K562 (cell line): ENCODE measurements around the gene TDRD5. TPM values are rescaled to one million over a fixed set of nuclear protein-coding genes. Genes with fewer than 3 reads are reported as not detected.

ENCODE experiments used
- ATAC-seq: fragments of 200-7000 bp; cut with Tn5 transposase; 3 replicates; pipeline ENCODE4 v1.9.1; 2020; ENCODE audit warnings: moderate library complexity
- BruUV-seq: library from RNA; stranded (reverse); fragments of 400-500 nt; replicated peaks from 2 replicates; lab custom pipeline; 2021; lab: Mats Ljungman, UMichigan
- CTCF ChIA-PET: fragments of 300-600 bp; formaldehyde crosslinking; extraction: SDS; loops from one replicate; lab custom pipeline; 2021; ENCODE audit warnings: low intra/inter-chr PET ratio; lab: Yijun Ruan, JAX
- POLR2A ChIA-PET: fragments of 300-600, 350-650 bp; sonication (Branson Sonifier 250); formaldehyde crosslinking; extraction: SDS; loops from one replicate; lab custom pipeline; 2021; ENCODE audit warnings: antibody characterized with exemption, inconsistent platforms; lab: Yijun Ruan, JAX
- DNase-seq, 4 experiments: peaks; one replicate each; pipeline versions ENCODE4 v3.0.0 to v3.0.0-alpha.2; 2011 to 2018; ENCODE audit warnings: low spot score in 3 of 4, mixed read lengths in 3 of 4; ENCODE audit errors: extremely low read depth in 1 of 4
- FAIRE-seq: peaks from 2 replicates; lab custom pipeline; 2011; peaks lifted over from hg19 to GRCh38; lab: Jason Lieb, UNC
- H2AFZ ChIP-seq: 2 replicates; pipeline ENCODE4 v1.6.0; 2011; ENCODE audit warnings: low read depth, low read length, control low read depth, inconsistent platforms
- H3K27ac ChIP-seq: fragments of 200-600 bp; 3 replicates; pipeline ENCODE4 v1.8.0; 2011; ENCODE audit warnings: low read depth, mild to moderate bottlenecking, control low read depth, inconsistent platforms, low read length, moderate library complexity, mixed read lengths; ENCODE audit errors: extremely low read depth
- H3K27me3 ChIP-seq, 2 experiments: fragments of 300-600 bp in 1 of 2; 2 replicates in 1 of 2; 3 replicates in 1 of 2; pipeline versions ENCODE4 v1.6.0 to v1.8.0; 2011; ENCODE audit warnings: inconsistent platforms in 2 of 2, low read length in 2 of 2, mild to moderate bottlenecking in 1 of 2, mixed read lengths in 1 of 2, moderate library complexity in 1 of 2; ENCODE audit not compliant: control insufficient read depth in 2 of 2, insufficient read depth in 2 of 2
- H3K36me3 ChIP-seq: fragments of 300-600 bp; 3 replicates; pipeline ENCODE4 v1.8.0; 2011; ENCODE audit warnings: mild to moderate bottlenecking, low read length, inconsistent platforms; ENCODE audit not compliant: control insufficient read depth, insufficient read depth
- H3K4me1 ChIP-seq, 2 experiments: fragments of 200-600 bp in 1 of 2; replicated peaks in 1 of 2; 2 replicates in 1 of 2; 3 replicates in 1 of 2; pipeline versions ENCODE4 v1.5.1 to v1.8.0; 2011; ENCODE audit warnings: inconsistent platforms in 2 of 2, low read length in 2 of 2, mild to moderate bottlenecking in 1 of 2, mixed read lengths in 1 of 2, moderate library complexity in 1 of 2; ENCODE audit not compliant: control insufficient read depth in 2 of 2, insufficient read depth in 2 of 2
- H3K4me2 ChIP-seq: 2 replicates; pipeline ENCODE4 v1.6.1; 2011; ENCODE audit warnings: low read length, control low read depth, inconsistent platforms, mixed read lengths; ENCODE audit not compliant: insufficient read depth
- H3K4me3 ChIP-seq: fragments of 200-600 bp; sonication (generic), shearing (Covaris generic); 2 replicates; pipeline ENCODE4 v1.5.1; 2016; ENCODE audit warnings: control low read depth, inconsistent platforms
- H3K79me2 ChIP-seq: fragments of 200-600 bp; 3 replicates; pipeline ENCODE4 v1.8.0; 2011; ENCODE audit warnings: low read length, inconsistent platforms; ENCODE audit not compliant: control insufficient read depth, insufficient read depth
- H3K9ac ChIP-seq, 2 experiments: 2 replicates each; pipeline versions ENCODE4 v1.6.0 to v1.6.1; 2011; ENCODE audit warnings: low read depth in 2 of 2, low read length in 2 of 2, control low read depth in 1 of 2, inconsistent platforms in 1 of 2, mild to moderate bottlenecking in 1 of 2, mixed read lengths in 1 of 2; ENCODE audit not compliant: insufficient read depth in 1 of 2
- H3K9me1 ChIP-seq: one replicate; pipeline ENCODE4 v1.6.0; 2011; ENCODE audit warnings: inconsistent platforms, mild to moderate bottlenecking, low read length, moderate library complexity; ENCODE audit not compliant: control insufficient read depth, insufficient read depth
- H3K9me3 ChIP-seq: replicated peaks from 2 replicates; pipeline ENCODE4 v1.5.1; 2011; ENCODE audit warnings: low read depth, low read length, inconsistent platforms; ENCODE audit not compliant: control insufficient read depth, insufficient read depth
- H4K20me1 ChIP-seq: replicated peaks from 2 replicates; pipeline ENCODE4 v1.6.1; 2011; ENCODE audit warnings: low read length, inconsistent platforms, mixed read lengths; ENCODE audit not compliant: control insufficient read depth, insufficient read depth
- MAFK ChIP-seq: IDR thresholded peaks from 2 replicates; pipeline ENCODE4 v1.6.1; 2011; ENCODE audit warnings: low read length, improper control_type of control experiment
- MEF2A ChIP-seq: IDR thresholded peaks from 2 replicates; pipeline ENCODE4 v1.6.1; 2011; ENCODE audit warnings: low read depth, mild to moderate bottlenecking, low read length, moderate library complexity; ENCODE audit not compliant: control insufficient read depth
- NR2C2 ChIP-seq, 2 experiments: fragments of 200-800 bp in 1 of 2; sonication (Bioruptor generic) in 1 of 2; sonication (generic) in 1 of 2; formaldehyde crosslinking in 1 of 2; IDR thresholded peaks; 2 replicates each; pipeline versions ENCODE4 v1.6.1 to v1.8.0; 2016 to 2022; ENCODE audit warnings: mild to moderate bottlenecking in 1 of 2, missing compliant biosample characterization in 1 of 2, missing genetic modification characterization in 1 of 2, missing genetic modification reagents in 1 of 2
- WGBS: fragments of 100-300 bp; shearing (Covaris generic); methylation state at CpG from one replicate; pipeline ENCODE4 v1.1.6; 2016; ENCODE audit warnings: low coverage, mixed read lengths; ENCODE audit not compliant: insufficient coverage; ENCODE audit errors: missing lambda C conversion rate; 5-methylcytosine and 5-hydroxymethylcytosine counted together
- in situ Hi-C: fragments of 300-500 bp; cut with MboI; formaldehyde crosslinking; loops from 4 replicates; pipeline ENCODE4 v1.15.0; 2018; ENCODE audit warnings: inconsistent platforms, mixed read lengths
- intact Hi-C: fragments of 100-400 bp; cut with micrococcal nuclease; formaldehyde crosslinking; loops from 2 replicates; pipeline ENCODE4 v1.14.2; 2022
- polyA plus RNA-seq, 8 experiments: library from polyadenylated mRNA; depleted of rRNA in 4 of 8; stranded (reverse) in 5 of 8; unstranded in 3 of 8; fragments of >200 nt; fragmentation: Nextera tagmentation in 2 of 8; fragmentation: Illumina TruSeq in 1 of 8; extraction: Ambion mirVana in 2 of 8; extraction: Trizol in 1 of 8; gene quantifications; 2 replicates each; pipeline versions ENCODE4 v1.2.1 to v1.2.3, GENCODE V29; 2011 to 2014; ENCODE audit warnings: inconsistent platforms in 1 of 8, missing spikeins in 1 of 8
- total RNA-seq, 7 experiments: library from RNA; depleted of rRNA in 6 of 7; stranded (reverse); fragments of >200 nt in 6 of 7; fragmentation: Illumina TruSeq in 2 of 7; extraction: Trizol in 2 of 7; gene quantifications; 2 replicates each; pipeline versions ENCODE4 v1.2.1 to v1.2.3, GENCODE V29; 2011 to 2021; ENCODE audit warnings: low replicate concordance in 1 of 7
- TF ChIP-seq, protein P1 (sequence below): fragments of 250-450 bp; sonication (Bioruptor Pico); IDR thresholded peaks from 2 replicates; pipeline ENCODE4 v1.4.0; 2020; ENCODE audit warnings: mild to moderate bottlenecking, moderate library complexity

TDRD5 gene
- total and polyA plus RNA-seq, 9 of the 15 experiments (the other 6 are each of a cell fraction or from before 2014, with no cell fraction given), result 0.04 to 0.57 (median 0.26) TPM; not detected in 1

DNA sequence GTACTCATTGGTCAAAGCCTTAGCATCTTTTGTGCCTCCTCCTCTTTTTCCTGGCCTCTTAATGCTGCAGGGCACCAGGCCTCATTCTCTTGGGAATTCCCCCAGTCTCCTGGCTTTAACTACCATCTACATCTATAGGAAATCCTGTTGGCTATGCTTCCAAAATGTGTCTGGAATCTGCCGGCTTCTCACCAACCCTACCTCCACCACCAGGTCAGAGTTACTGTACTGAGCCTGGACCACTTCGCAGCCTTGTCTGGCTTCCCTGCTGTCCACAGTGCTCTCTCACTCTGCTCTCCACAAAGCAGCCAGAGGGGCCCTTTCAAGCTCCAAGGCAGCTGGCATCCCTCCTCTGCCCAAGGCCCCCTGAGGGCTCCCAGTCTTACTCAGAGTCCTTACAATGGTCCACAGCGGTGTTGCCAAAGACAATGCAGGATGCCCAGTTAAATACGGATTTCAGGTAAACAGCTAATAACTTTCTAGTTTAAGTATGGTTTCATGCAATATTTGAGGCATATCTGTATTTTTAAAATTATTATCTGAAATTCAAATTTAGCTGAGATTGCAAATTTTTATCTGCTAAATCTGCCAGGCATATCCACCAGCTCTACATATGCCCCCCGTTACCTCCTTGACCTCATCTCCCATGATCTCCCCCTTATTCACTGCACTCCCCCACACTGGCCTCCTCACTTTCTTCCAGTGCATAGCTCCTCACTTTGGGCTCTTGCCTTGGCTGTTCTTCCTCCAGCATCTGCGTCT, 117.0 kb downstream of the TDRD5 start (continued):
- TF ChIP-seq, protein P1, sequence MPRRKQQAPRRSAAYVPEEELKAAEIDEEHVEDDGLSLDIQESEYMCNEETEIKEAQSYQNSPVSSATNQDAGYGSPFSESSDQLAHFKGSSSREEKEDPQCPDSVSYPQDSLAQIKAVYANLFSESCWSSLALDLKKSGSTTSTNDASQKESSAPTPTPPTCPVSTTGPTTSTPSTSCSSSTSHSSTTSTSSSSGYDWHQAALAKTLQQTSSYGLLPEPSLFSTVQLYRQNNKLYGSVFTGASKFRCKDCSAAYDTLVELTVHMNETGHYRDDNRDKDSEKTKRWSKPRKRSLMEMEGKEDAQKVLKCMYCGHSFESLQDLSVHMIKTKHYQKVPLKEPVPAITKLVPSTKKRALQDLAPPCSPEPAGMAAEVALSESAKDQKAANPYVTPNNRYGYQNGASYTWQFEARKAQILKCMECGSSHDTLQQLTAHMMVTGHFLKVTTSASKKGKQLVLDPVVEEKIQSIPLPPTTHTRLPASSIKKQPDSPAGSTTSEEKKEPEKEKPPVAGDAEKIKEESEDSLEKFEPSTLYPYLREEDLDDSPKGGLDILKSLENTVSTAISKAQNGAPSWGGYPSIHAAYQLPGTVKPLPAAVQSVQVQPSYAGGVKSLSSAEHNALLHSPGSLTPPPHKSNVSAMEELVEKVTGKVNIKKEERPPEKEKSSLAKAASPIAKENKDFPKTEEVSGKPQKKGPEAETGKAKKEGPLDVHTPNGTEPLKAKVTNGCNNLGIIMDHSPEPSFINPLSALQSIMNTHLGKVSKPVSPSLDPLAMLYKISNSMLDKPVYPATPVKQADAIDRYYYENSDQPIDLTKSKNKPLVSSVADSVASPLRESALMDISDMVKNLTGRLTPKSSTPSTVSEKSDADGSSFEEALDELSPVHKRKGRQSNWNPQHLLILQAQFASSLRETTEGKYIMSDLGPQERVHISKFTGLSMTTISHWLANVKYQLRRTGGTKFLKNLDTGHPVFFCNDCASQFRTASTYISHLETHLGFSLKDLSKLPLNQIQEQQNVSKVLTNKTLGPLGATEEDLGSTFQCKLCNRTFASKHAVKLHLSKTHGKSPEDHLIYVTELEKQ (CRISPR knock-in tag), result no peak
- peak; percentile 80 for TF ChIP-seq MAFK
- TF ChIP-seq NR2C2 (CRISPR knock-in tag; IDR thresholded peaks at IDR 0.05), result no peak
- TF ChIP-seq NR2C2 (tag; IDR thresholded peaks at IDR 0.05), result no peak

DNA sequence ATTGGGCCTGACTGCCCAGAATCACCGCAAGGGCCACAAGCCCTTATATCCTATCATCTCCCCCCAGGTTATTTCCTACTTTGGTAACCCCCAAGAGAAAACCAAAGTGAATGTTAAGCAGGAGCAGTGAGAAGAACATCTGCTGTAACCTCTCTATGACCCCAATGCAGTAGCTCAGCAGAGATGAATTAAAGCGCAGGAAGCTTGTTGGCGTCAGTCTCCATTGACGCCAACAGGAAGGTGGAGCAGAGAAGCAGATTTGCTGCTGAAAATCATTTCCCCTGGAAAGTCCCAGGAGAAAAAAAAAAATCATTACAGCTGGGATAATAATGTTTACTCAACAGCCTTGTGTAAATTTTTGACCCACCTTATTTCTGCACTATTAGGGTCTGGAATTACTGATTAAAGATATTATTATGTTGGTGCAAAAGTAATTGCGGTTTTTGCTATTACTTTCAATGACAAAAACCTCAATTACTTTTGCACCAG, 118.3 kb downstream of the TDRD5 start:
- ChIA-PET POLR2A (interaction anchor here (0.7 to 2.0 kb wide), 6 partner anchors 10 to 103 kb away, joined by 3 to 7 read pairs (median 4); no protein-coding TSS in a partner anchor), CTCF (interaction anchor here (0.8 to 1.5 kb wide), 2 partner anchors 100 to 469 kb away, joined by 3 to 4 read pairs; no protein-coding TSS in a partner anchor)
- Histone ChIP-seq H3K36me3 (no peaks in the 10 kb centered on the region), H3K4me2 (no peak overlapping the region), H3K27ac (no peak overlapping the region), H3K79me2 (no peaks in the 10 kb centered on the region), H3K9me3 (no peaks in the 10 kb centered on the region), H3K9me1 (no peaks in the 10 kb centered on the region), H2AFZ (no peak overlapping the region), H3K4me1 (no peaks in the 10 kb centered on the region), H3K27me3 (peaks cover 0 to 3% of the 10 kb centered on the region in 2 experiments; a peak in 1 of 5 replicates), H4K20me1 (no peaks in the 10 kb centered on the region), H3K9ac (no peak overlapping the region), H3K4me3 (no peak overlapping the region)
- DNase-seq, result no peak
- ATAC-seq, result no peak
- WGBS, result 2% methylated on average over 5 of the region's 5 CpGs
- no TSS peak for BruUV-seq
- in situ Hi-C loops, result loop anchor here (5.0 to 10.0 kb wide), 2 partner anchors 462 to 705 kb away; no protein-coding TSS in a partner anchor
- intact Hi-C loops, result loop anchor here (5.0 kb wide), 1 partner anchor 532 kb away; no protein-coding TSS in a partner anchor
- FAIRE-seq, result no peak
- no peak for TF ChIP-seq MEF2A
